Midbrain (tissue), 1 donor: Measurements from ENCODE around the gene GPRC5D.

Experiments
- DNase-seq: peaks from one replicate; lab custom pipeline; 2025; lab: John Stamatoyannopoulos, UW

The GPRC5D gene

GRCh38 chr12:12979731-12980259 lies 27.8 kb upstream of the GPRC5D start:
- peak; percentile 23 for DNase-seq

DNA sequence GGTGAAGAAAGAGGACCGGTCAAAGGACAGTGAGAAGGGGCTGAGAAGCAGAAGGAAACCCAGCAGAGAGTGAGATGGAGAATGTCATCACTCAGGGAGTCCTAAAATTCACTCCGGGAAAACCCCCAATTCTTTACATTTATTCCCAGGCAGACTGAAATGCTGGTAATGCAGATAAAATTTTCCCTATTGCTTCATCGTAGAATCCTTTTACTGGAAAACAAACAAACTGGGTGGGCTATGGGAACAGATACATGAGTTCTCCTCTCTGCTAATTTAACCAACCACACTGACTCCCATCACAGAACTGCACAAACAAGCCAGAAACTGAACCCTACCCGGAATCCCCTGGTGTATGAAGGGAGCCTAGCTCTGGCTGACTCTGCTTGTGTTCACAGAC lies 27.2 kb upstream of the GPRC5D start:
- DNase-seq = no peak

DNA sequence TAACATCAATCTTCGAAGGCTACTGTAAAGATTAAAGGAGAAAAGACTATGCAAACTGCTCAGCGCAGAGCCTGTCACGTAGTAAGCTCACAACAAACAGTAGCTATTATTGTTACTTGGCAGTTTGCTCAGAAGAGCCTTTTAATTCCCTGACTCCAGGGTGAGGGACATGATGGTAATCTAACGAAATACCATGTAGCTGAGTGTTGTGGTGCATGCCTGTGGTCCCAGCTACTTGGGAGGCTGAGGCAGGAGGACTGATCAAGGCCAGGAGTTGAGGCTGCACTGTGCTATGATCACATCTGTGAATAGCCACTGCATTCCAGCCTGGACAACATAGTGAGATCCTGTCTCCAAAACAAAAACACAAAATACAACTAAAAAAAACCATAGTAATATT lies 25.3 kb upstream of the GPRC5D start:
- no peak for DNase-seq

- peak; percentile 67 for DNase-seq
Measured at GRCh38 chr12:12976366-12976765, 24.4 kb upstream of the GPRC5D start.

DNA sequence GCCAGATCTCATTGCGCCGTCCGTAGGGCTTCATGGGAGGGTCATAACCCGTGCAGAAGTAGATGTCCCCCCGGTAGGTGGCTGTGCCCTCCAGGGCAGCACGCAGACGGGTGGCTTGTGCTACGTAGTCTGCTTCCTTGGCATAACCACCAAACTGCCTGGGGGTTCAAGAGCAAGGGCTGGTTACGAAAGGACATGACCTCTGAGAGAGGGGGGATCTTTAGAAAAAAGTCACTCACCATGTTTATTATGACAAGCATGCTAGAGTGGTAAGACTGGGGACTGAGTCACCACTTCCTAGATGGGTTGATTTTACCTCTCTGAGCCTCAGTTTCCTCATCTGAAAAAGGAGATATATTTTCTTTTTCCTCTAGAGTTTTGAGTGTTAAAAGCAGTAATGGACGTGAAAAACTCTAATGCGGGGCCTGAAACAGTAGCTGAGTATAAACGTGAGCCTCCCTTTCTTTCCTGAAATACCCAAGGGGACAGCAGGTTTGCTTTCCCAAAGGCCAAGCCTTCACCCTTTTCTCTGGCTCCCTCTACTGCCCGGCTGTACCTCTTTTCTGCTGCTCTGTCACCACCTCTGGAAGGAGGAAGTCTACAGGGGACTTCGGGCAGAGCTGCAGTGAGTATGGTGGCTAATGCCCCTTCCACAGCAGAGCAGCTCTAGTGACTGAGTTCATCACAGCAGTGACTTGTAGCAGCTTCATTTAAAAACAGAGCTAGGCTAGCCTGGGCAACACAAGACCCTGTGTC lies 23.5 kb upstream of the GPRC5D start:
- peak; percentile 63 for DNase-seq

DNA sequence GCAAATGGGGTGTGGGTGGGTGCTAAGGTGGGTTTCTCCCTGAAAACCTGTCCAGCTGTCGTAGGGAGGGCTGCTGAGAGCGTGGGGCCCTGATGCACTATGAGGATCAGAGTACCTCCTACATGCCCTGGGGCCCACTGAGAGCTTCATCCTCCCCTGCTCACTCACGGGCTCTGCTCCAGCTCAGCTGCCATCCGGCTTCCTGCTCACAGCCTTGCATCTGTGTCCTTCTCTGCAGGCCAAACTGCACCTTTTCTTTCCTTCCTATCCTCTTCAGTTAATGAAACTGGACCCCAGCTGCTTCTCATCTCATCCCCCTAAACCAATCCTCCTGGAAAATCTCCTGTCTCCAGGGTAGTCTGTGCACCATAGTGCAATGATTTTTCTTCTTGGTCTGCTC lies 22.2 kb upstream of the GPRC5D start:
- DNase-seq = no peak

DNA sequence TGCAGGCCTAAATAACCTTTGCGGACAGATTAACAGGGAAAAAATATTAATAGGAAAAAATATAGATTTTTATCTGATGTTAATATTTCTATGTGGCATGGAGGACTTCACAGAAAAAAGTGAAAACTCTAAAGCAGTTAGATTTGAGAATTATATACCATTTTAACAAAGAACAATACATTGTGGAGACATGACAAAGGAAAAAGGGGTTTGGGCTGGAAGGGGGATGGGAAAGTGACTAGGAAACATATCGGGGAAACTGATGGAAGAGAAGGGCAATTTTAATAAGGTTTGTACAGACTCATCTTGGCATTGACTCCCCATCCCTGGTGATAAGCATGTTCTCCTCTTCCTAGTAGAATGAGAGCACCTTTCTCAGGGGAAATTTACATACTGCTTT lies 21.0 kb upstream of the GPRC5D start:
- no peak for DNase-seq

DNA sequence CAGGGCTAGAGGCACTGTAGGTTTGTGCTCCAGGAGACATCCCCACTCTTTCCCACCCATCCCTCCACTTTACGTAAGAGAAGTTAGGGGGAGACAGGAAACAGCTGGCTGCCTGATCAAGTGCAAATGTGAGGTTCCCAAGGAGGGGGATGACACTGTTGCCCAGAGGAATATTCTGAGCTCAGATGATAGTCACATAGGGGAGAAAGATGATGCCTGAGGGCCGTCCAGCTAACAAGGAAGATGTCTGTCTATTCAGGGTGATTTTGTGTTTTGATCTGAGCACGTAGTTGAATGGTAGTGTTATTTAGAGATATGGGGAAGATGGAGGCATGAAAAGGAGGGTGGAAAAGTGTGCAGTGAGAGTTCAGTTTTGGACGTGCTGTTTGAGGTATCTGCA lies 13.9 kb upstream of the GPRC5D start:
- no peak for DNase-seq

GRCh38 chr12:12964255-12964654 lies 12.3 kb upstream of the GPRC5D start:
- no peak for DNase-seq

DNA sequence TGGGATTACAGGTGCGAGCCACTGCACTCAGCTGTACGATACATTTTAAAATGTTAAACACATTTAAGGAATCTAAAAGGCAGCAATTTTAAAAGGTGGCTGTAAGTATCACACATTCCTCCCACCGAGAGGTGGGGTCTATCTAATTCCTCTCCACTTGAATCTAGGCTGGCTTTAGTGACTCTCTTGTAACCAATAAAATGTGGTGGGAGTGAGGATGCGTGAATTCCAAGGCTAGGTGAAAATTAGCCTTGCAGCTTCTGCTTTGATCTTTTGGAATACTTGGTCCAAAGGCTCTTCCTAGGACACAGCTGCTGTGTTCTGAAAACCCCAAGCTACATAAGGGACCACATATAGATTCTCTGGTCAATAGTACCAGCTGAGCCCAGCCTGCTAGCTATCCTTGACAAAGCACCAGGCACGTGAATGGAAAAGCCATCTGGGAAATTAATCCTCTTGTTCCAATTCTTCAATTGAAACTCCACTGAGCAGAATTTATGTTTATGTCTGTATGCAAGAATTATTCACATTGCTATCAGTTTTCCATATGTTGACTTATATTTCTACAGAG lies 8.8 kb upstream of the GPRC5D start:
- no peak for DNase-seq

DNA sequence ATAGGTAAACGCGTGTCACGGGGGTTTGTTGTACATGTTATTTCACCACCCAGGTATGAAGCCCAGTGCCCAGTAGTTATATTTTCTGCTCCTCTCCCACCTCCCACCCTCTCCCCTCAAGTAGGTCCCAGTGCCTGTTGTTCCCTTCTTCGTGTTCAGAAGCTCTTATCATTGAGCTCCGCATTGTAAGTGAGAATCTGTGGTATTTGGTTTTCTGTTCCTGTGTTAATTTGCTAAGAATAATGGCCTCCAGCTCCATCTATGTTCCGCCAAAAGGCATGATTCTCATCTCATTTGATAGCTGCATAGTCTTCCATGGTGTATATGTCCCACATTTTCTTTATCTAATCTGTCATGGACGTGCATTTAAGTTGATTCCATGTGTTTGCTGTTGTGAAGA lies 6.9 kb upstream of the GPRC5D start:
- no peak for DNase-seq

DNA sequence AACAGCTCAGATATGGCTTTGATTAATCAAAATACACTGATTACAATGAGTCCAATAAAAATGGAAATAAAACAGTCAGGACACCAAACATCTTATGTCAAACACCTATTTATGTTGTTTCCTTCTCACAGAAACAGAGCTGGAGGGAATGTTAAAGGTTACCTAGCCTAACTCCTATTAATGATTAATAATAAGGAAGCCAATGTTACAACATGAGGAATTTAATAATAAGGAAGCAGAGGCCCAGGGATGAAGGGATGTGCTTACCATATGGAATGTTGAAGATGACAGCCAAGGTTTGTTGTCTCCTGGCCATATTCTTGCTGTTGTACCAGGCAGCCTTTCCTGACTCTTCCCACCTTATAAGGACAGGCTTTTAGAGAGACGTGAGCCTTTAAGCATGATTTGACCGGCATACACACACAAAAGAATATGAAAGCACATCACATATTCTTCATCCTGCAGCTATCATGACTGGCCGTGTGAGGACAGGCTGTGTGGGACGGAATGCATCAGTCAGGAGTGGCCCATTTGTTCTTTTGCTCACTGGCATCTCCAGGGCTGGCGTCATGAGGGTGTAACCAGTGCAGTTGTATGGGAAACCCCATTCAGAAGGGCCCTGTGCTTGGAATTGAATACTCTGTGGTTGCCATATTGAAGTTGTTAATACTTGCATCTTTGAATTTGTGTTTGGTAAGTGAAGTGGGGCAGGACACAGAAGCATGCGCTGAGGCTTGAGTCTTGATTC lies 3.1 kb upstream of the GPRC5D start:
- DNase-seq = no peak

DNA sequence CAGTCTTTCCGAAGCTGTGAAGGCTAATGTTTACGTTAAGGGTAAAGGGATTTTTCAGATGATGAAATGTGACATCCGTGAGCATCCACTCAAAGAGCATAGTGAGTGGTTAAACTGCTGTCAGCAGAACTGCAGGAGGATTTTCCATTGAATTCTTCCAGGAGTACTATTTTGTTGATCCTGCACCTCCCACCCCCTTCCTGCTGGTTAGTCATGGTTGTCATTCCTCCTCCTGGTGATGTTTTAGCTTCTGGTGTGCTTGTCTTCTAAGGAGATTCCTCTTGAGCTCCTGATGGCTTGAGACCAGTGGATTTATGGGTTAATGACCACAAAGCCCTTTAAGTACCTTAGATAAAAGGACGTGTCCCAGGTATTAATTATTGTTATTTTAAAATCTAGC lies 2.4 kb upstream of the GPRC5D start:
- no peak for DNase-seq

DNA sequence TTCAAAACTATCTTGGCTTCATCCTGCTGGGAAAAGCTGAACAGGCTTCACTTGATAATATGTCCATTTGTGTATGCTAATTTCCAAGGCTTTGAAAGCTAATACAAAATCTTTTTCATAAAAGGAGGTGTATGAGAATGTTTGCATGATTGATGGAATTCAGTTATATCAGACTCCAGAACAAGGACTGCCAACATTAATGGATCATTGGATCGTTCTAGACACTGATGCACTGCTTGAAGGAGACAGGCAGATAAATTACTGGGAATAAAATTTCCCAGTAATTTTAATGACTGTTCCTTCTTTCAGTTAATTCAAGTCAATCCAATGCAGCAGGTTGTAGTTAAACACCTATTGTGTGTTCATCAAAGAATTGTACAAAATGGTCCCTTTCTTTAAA lies 466 bp downstream of the GPRC5D start:
- no peak for DNase-seq

DNA sequence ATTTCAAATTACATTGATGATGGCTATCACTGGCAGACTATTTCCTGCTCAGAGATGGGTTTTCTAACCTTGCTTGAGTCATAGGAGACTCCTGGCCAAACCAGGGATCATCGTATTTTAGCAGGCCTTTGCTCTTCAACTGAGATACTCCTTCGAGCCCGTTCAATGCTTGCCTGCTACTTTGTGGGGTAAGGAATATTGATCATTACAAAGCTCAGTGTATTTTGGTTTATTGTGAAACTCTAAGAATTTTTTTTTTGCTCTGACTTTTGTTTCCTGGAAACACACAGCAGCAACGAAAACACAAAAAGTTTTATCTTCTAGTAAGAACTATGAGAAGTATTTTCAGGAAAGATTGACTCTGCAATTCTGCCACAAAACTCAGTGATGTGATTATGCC lies 4.1 kb downstream of the GPRC5D start:
- no peak for DNase-seq

DNA sequence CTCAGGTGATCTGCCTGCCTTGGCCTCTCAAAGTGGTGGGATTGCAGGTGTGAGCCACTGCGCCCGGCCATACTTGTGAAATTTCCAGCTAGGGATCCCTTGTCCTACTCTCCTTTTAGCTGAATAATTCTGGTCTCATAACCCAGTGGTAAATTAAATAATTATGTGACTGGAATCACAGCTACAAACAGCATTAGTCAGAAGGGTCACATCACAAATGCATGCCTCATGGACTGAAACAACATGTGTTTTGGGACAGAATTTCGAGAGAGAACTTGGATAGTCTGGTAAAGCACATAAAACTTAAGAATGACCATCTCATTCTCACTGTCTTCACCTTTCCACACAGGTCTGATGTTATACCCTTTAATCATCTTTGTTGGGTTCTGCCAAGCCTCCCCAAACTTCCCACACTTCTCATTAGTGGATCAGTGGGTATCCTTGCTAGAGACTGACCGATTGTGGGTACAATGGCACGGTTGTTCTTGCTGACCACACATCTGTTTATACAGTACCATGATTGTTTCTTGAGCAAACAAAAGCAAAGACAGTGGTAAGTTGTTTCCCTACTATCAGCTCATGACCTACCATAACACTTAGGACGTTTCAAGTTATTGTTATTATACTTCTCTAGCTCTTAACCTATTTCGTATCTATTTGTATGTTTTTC lies 5.1 kb downstream of the GPRC5D start:
- peak; percentile 79 for DNase-seq

DNA sequence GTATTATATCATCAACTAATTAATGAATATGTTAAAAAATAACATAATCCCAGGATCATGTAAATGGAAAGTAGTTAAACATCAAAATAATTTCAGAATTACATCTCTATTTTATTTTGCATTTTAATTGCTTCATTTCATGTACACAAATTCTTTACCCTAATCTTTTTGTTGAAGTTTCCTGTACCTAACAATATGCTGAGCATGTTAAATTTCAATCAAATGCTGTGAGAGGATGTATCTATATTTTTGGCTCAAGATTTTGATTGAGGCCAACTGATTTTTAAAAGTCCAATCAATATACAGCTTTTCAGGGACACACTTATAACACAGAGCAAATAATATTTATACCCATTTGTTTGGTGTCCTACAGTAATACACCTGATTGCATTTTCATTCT lies 6.4 kb downstream of the GPRC5D start:
- DNase-seq = no peak

DNA sequence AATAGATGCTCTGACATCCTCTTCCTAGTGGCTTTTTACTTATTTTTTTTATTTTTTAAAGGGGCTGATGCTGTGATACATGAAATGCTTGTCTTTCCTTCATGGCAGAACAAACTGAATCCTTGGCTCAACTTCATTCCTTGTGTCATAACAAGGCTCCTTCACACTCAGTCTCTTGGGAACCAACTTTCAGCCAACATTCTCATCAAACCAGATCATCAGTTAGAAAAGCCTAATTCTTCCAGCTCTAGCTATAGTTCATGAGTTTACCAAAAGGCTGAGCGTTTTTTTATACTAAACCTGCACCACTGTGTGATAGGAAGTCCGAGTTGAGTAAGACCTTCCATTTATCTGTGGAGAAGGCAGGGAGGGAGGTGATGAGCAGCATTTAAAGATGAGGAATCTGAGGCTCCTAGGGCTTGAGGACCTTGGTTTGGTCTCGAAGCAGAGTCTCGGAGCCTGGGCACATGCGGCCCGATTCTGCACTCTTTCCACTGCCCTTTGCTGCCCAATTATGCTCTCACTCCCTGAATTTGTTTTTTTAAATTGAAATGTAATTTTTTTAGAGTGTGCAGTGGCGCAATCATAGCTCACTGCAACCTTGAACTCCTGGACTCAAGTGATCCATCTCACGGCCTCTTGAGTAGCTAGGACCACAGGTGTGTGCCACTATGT lies 8.2 kb downstream of the GPRC5D start:
- no peak for DNase-seq

DNA sequence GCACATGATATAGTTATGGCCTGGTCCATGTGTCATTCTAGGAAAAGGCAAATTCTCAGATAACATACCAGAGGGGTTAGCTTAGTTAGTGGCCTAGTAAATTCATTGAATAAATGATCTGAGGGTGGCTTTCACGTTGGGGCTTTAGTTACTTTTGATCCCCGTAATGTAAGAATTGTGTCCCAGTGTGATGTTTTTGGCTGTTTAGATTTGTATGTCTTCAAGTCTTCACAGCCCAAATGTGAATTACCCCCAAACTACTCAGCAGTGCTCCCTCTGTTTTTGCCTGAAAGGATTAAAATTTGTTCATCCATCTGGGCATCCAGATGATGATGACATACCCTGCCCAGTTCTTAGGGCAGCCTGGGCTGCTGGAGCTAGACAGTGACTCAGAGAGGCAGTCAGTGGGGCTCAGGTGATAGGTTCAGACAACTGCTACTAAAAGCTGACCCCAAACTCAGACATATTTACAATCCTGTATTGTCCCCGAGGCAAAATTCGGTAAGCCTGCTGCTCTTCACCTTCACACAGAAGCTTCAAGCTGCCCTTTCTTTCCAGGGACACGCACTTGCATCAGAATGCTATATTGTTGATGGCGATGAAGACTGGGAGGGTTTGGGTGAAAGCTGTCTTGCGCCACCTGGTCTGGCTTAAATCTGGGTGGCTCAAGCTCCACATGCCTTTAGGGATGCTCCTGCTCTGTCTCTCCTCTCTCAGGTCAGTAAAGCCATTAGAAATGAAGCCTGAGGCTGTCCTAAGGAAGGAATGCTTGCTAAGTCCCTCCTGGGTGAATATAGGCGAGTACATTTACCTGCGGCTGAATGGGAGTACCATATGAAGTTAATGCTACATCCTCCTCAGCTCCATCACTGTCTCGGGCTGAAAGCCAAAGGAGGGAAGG lies 10.3 kb downstream of the GPRC5D start:
- no peak for DNase-seq

DNA sequence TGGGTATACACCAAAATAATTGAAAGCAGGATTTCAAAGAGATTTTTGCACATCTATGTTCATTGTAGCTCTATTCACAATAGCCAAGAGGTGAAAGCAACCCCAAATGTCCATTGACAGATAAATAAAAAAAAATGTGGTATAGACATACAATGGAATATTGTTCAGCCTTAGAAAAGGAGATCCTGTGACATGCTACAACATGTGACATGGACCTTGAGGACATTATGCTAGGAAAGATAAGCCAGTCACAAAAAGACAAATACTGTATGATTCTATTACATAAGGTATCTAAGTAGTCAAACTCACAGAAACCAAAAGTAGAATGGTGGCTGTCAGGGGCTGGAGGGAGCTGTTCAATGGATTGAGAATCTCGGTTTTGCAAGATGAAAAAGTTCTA lies 12.1 kb downstream of the GPRC5D start:
- DNase-seq = no peak

GRCh38 chr12:12938541-12938940 lies 13.4 kb downstream of the GPRC5D start:
- DNase-seq = no peak
